ENCODE measurements around the gene TTC39C.

TTC39C gene

DNA sequence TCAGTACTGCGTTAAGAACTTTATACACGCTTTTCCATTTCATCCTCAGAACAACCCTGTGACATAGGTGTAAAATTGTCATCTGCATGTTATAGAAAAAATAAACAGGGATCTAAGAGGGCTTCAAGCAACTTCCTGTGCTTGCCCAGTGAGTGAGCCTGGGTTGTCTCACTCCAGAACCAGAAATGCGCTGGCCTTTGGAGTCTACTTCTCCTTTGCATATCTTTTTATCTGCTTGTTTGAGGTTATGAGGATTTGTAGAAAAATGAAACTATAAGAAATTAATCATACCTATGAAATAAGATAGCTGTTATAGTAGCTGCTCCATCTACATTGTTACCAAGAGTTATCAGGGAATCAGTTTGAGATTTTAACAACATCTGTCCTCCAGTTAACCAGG is 69.0 kb downstream of the TTC39C start:
- no peak overlapping the region for H3K27ac ChIP-seq (ENCODE audit: low read depth in 2 of 2, low read length in 2 of 2)
- no peaks in the 10 kb centered on the region for H3K9me3 ChIP-seq (ENCODE audit: control insufficient read depth in 2 of 2, low read length in 2 of 2)
- H3K4me1 ChIP-seq (ENCODE audit: control insufficient read depth in 2 of 2, insufficient read depth in 2 of 2, low read length in 2 of 2) = no peaks in the 10 kb centered on the region
- H3K27me3 ChIP-seq (ENCODE audit: control insufficient read depth in 2 of 2, insufficient read depth in 2 of 2, low read length in 2 of 2) = no peaks in the 10 kb centered on the region
- H3K36me3 ChIP-seq (ENCODE audit: control insufficient read depth in 2 of 2, insufficient read depth in 2 of 2, low read length in 2 of 2) = no peaks in the 10 kb centered on the region
- no peak overlapping the region for H3K9ac ChIP-seq (ENCODE audit: low read depth in 1 of 2, low read length in 2 of 2)
- H3K4me3 ChIP-seq (ENCODE audit: low read length in 2 of 2) = no peak overlapping the region

DNA sequence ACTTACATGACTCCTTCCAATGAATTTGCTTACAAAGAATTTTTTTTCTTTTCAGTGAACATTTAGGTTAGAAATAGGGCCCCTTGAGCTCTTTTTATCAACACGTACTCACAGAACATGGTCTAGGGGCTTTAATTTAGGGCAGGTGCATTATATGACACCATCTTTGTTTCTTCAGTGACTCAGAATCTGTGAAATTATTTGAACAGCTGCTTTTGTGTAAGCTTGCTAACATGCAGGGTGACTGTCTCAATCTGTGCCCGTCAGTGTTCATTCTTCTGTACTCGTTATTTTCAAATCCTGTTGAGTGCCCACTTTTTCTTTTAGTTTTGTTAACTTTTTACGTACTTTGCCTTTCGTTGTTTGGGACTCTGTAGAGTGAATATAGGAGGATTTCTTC is 71.5 kb downstream of the TTC39C start:
- Histone ChIP-seq H3K9me3 (ENCODE audit: control insufficient read depth in 2 of 2, low read length in 2 of 2) (no peaks in the 10 kb centered on the region), H3K4me3 (ENCODE audit: low read length in 2 of 2) (no peak overlapping the region), H3K9ac (ENCODE audit: low read depth in 1 of 2, low read length in 2 of 2) (no peak overlapping the region), H3K4me1 (ENCODE audit: control insufficient read depth in 2 of 2, insufficient read depth in 2 of 2, low read length in 2 of 2) (no peaks in the 10 kb centered on the region), H3K27me3 (ENCODE audit: control insufficient read depth in 2 of 2, insufficient read depth in 2 of 2, low read length in 2 of 2) (no peaks in the 10 kb centered on the region), H3K36me3 (ENCODE audit: control insufficient read depth in 2 of 2, insufficient read depth in 2 of 2, low read length in 2 of 2) (peaks cover 0 to 4% of the 10 kb centered on the region in 2 donors), H3K27ac (ENCODE audit: low read depth in 2 of 2, low read length in 2 of 2) (no peak overlapping the region)

DNA sequence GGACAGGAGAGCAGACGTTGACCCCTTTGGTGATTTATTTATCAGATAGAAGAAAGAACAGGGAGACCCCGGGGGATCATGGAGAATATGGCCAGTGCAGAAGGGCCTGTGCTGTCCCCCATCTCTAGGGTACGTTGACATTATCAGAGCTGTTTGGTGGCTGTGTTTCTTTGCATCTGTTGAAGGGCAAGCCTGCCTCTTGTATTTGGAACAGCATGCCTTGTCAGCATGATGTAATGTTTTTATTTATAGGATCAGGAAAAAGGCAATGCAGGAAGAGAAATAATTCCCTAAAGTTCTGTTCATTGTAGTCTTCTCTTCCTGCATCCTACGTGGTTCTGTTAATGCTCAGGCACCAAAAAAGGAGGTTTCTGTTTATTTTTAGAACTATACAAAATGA is 74.5 kb downstream of the TTC39C start:
- no peak overlapping the region for H3K27ac ChIP-seq (ENCODE audit: low read depth in 2 of 2, low read length in 2 of 2)
- no peaks in the 10 kb centered on the region for H3K4me1 ChIP-seq (ENCODE audit: control insufficient read depth in 2 of 2, insufficient read depth in 2 of 2, low read length in 2 of 2)
- H3K9ac ChIP-seq (ENCODE audit: low read depth in 1 of 2, low read length in 2 of 2) = no peak overlapping the region
- no peaks in the 10 kb centered on the region for H3K27me3 ChIP-seq (ENCODE audit: control insufficient read depth in 2 of 2, insufficient read depth in 2 of 2, low read length in 2 of 2)
- H3K4me3 ChIP-seq (ENCODE audit: low read length in 2 of 2) = no peak overlapping the region
- H3K36me3 ChIP-seq (ENCODE audit: control insufficient read depth in 2 of 2, insufficient read depth in 2 of 2, low read length in 2 of 2) = peaks cover 0 to 4% of the 10 kb centered on the region in 2 donors
- no peaks in the 10 kb centered on the region for H3K9me3 ChIP-seq (ENCODE audit: control insufficient read depth in 2 of 2, low read length in 2 of 2)

DNA sequence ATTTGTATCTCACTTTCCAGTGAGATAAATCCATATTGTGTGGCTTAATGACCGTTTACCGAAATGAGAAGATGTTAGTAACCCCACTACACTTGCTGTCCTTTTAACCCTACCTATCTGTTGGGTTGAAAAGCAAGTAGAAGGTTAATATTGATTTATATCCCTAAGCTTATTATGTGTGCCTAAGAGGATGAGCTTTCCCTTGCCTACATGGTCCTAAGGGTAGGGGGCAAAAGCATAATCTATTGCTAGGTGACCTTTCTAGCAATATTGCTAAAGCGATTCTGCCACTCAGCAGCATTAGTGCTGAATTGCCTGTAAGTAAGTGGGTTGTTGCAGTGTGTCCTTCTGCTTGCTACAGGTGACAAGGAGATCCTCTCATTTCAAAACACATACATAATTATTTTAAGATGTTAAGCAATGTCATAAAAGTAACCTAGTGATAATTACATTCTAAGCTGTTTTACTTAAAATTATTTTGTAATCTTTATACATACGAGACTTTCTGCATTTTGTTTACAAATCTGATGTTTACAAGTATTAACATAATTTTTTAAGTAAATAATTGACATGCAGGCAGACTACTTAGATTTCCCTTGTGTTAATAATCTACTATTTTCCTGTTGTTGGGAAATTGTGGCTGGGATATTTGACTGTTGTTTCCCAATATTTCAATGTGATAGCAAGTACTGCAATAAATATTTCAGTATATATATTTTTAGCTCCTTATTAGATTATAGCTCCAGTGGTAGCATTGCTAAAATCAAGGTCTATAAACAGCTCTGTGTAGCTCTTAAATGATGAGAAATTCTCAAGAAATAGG is 75.2 kb downstream of the TTC39C start:
- Histone ChIP-seq H3K36me3 (ENCODE audit: control insufficient read depth in 2 of 2, insufficient read depth in 2 of 2, low read length in 2 of 2) (peaks cover 0 to 4% of the 10 kb centered on the region in 2 donors), H3K27ac (ENCODE audit: low read depth in 2 of 2, low read length in 2 of 2) (no peak overlapping the region), H3K4me1 (ENCODE audit: control insufficient read depth in 2 of 2, insufficient read depth in 2 of 2, low read length in 2 of 2) (no peaks in the 10 kb centered on the region), H3K9me3 (ENCODE audit: control insufficient read depth in 2 of 2, low read length in 2 of 2) (no peaks in the 10 kb centered on the region), H3K27me3 (ENCODE audit: control insufficient read depth in 2 of 2, insufficient read depth in 2 of 2, low read length in 2 of 2) (no peaks in the 10 kb centered on the region), H3K9ac (ENCODE audit: low read depth in 1 of 2, low read length in 2 of 2) (no peak overlapping the region), H3K4me3 (ENCODE audit: low read length in 2 of 2) (no peak overlapping the region)

GRCh38 chr18:24090876-24091275 is 76.3 kb downstream of the TTC39C start:
- Histone ChIP-seq H3K4me3 (ENCODE audit: low read length in 2 of 2) (no peak overlapping the region), H3K9ac (ENCODE audit: low read depth in 1 of 2, low read length in 2 of 2) (no peak overlapping the region), H3K4me1 (ENCODE audit: control insufficient read depth in 2 of 2, insufficient read depth in 2 of 2, low read length in 2 of 2) (no peaks in the 10 kb centered on the region), H3K27ac (ENCODE audit: low read depth in 2 of 2, low read length in 2 of 2) (no peak overlapping the region), H3K9me3 (ENCODE audit: control insufficient read depth in 2 of 2, low read length in 2 of 2) (no peaks in the 10 kb centered on the region), H3K27me3 (ENCODE audit: control insufficient read depth in 2 of 2, insufficient read depth in 2 of 2, low read length in 2 of 2) (no peaks in the 10 kb centered on the region), H3K36me3 (ENCODE audit: control insufficient read depth in 2 of 2, insufficient read depth in 2 of 2, low read length in 2 of 2) (peaks cover 0 to 4% of the 10 kb centered on the region in 2 donors)

GRCh38 chr18:24094561-24094960 is 80.0 kb downstream of the TTC39C start:
- peaks cover 0 to 4% of the 10 kb centered on the region in 2 donors for H3K36me3 ChIP-seq (ENCODE audit: control insufficient read depth in 2 of 2, insufficient read depth in 2 of 2, low read length in 2 of 2)
- no peak overlapping the region for H3K27ac ChIP-seq (ENCODE audit: low read depth in 2 of 2, low read length in 2 of 2)
- no peak overlapping the region for H3K4me3 ChIP-seq (ENCODE audit: low read length in 2 of 2)
- H3K9me3 ChIP-seq (ENCODE audit: control insufficient read depth in 2 of 2, low read length in 2 of 2) = peaks cover 0 to 6% of the 10 kb centered on the region in 2 donors
- H3K27me3 ChIP-seq (ENCODE audit: control insufficient read depth in 2 of 2, insufficient read depth in 2 of 2, low read length in 2 of 2) = no peaks in the 10 kb centered on the region
- H3K4me1 ChIP-seq (ENCODE audit: control insufficient read depth in 2 of 2, insufficient read depth in 2 of 2, low read length in 2 of 2) = no peaks in the 10 kb centered on the region
- H3K9ac ChIP-seq (ENCODE audit: low read depth in 1 of 2, low read length in 2 of 2) = no peak overlapping the region

DNA sequence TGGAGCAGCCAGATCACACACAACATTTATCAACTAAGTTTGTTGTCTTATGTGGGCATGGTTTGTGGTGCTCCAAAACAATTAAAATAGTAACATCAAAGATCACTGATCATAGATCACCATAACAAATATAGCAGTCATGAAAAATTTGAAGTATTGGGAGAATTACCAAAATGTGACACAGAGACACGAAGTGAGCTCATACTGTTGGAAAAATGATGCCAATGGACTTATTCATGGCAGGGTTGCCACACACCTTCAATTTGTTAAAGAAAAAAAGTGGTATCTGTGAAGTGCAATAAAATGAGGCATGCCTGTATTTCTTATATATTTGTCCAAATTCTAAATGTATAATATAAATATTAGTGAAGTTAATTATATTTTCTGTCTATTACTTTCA is 81.4 kb downstream of the TTC39C start:
- peaks cover 0 to 6% of the 10 kb centered on the region in 2 donors for H3K9me3 ChIP-seq (ENCODE audit: control insufficient read depth in 2 of 2, low read length in 2 of 2)
- H3K27ac ChIP-seq (ENCODE audit: low read depth in 2 of 2, low read length in 2 of 2) = no peak overlapping the region
- no peak overlapping the region for H3K4me3 ChIP-seq (ENCODE audit: low read length in 2 of 2)
- no peak overlapping the region for H3K9ac ChIP-seq (ENCODE audit: low read depth in 1 of 2, low read length in 2 of 2)
- no peaks in the 10 kb centered on the region for H3K4me1 ChIP-seq (ENCODE audit: control insufficient read depth in 2 of 2, insufficient read depth in 2 of 2, low read length in 2 of 2)
- H3K27me3 ChIP-seq (ENCODE audit: control insufficient read depth in 2 of 2, insufficient read depth in 2 of 2, low read length in 2 of 2) = no peaks in the 10 kb centered on the region
- peaks cover 0 to 4% of the 10 kb centered on the region in 2 donors for H3K36me3 ChIP-seq (ENCODE audit: control insufficient read depth in 2 of 2, insufficient read depth in 2 of 2, low read length in 2 of 2)

DNA sequence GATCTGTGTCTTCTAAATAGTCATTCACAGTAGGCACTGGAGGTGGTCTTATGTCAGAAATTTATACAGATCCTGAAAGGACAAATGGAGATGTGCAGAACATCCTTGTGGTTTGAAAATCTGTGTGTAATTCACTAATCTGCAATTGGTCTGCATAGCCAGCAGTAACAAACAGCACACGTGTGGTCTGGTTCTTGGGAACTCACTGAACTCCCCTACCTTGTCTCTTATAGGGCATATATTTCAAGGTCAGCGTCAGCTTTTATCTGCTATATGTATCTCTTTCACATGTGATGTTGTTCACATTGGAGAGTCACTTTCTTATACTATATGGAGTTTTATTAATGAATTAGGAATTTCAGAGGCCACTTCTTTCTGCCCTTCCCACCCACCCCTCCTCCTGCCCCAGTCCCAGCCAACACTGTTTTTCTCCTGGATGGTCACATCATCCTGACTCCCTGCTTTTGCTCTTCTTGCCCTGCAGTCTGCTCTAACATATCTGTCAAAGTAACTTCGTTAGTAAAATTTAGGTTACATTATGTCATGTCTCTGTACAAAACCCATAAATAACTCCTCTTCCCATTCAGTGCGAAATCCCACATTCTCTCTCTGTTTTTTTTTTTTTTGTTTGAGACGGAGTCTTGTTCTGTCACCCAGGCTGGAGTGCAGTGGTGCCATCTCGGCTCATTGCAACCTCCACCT is 88.9 kb downstream of the TTC39C start:
- H3K4me1 ChIP-seq (ENCODE audit: control insufficient read depth in 2 of 2, insufficient read depth in 2 of 2, low read length in 2 of 2) = no peaks in the 10 kb centered on the region
- no peaks in the 10 kb centered on the region for H3K36me3 ChIP-seq (ENCODE audit: control insufficient read depth in 2 of 2, insufficient read depth in 2 of 2, low read length in 2 of 2)
- H3K9ac ChIP-seq (ENCODE audit: low read depth in 1 of 2, low read length in 2 of 2) = no peak overlapping the region
- H3K27ac ChIP-seq (ENCODE audit: low read depth in 2 of 2, low read length in 2 of 2) = no peak overlapping the region
- H3K4me3 ChIP-seq (ENCODE audit: low read length in 2 of 2) = no peak overlapping the region
- no peaks in the 10 kb centered on the region for H3K9me3 ChIP-seq (ENCODE audit: control insufficient read depth in 2 of 2, low read length in 2 of 2)
- no peaks in the 10 kb centered on the region for H3K27me3 ChIP-seq (ENCODE audit: control insufficient read depth in 2 of 2, insufficient read depth in 2 of 2, low read length in 2 of 2)

DNA sequence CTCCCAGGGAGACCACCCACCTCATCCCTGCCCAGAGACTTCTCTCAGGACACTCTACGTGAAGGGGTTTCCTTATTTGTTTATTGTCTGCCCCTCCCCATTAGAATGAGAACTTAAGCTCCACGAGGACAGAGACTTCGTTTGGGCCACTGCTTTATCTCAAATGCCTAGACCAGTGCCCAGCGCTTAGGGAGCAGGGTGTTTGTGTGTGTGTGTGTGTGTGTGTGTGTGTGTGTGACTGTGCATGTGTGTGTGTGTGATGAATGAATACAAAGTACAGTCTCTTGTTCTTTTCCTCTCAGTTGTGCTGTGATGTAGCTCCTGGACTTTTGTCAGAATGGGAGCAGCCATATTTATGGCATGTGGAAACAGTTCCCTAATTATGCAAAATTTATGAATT is 89.9 kb downstream of the TTC39C start:
- Histone ChIP-seq H3K36me3 (ENCODE audit: control insufficient read depth in 2 of 2, insufficient read depth in 2 of 2, low read length in 2 of 2) (no peaks in the 10 kb centered on the region), H3K9ac (ENCODE audit: low read depth in 1 of 2, low read length in 2 of 2) (no peak overlapping the region), H3K4me1 (ENCODE audit: control insufficient read depth in 2 of 2, insufficient read depth in 2 of 2, low read length in 2 of 2) (no peaks in the 10 kb centered on the region), H3K9me3 (ENCODE audit: control insufficient read depth in 2 of 2, low read length in 2 of 2) (no peaks in the 10 kb centered on the region), H3K27me3 (ENCODE audit: control insufficient read depth in 2 of 2, insufficient read depth in 2 of 2, low read length in 2 of 2) (no peaks in the 10 kb centered on the region), H3K27ac (ENCODE audit: low read depth in 2 of 2, low read length in 2 of 2) (no peak overlapping the region), H3K4me3 (ENCODE audit: low read length in 2 of 2) (no peak overlapping the region)

GRCh38 chr18:24108641-24109040 is 94.1 kb downstream of the TTC39C start:
- Histone ChIP-seq H3K9ac (ENCODE audit: low read depth in 1 of 2, low read length in 2 of 2) (no peak overlapping the region), H3K36me3 (ENCODE audit: control insufficient read depth in 2 of 2, insufficient read depth in 2 of 2, low read length in 2 of 2) (peaks cover 0 to 4% of the 10 kb centered on the region in 2 donors), H3K27ac (ENCODE audit: low read depth in 2 of 2, low read length in 2 of 2) (no peak overlapping the region), H3K4me1 (ENCODE audit: control insufficient read depth in 2 of 2, insufficient read depth in 2 of 2, low read length in 2 of 2) (no peaks in the 10 kb centered on the region), H3K27me3 (ENCODE audit: control insufficient read depth in 2 of 2, insufficient read depth in 2 of 2, low read length in 2 of 2) (no peaks in the 10 kb centered on the region), H3K9me3 (ENCODE audit: control insufficient read depth in 2 of 2, low read length in 2 of 2) (no peaks in the 10 kb centered on the region), H3K4me3 (ENCODE audit: low read length in 2 of 2) (no peak overlapping the region)

All from mucosa of rectum (tissue), 2 donors.